Activated T-cell treated with anti-CD3 and anti-CD28 coated beads for 48 hours (primary cell): ENCODE results near the gene SACM1L.

ENCODE experiments used
- DNase-seq: peaks from one replicate; pipeline ENCODE4 v3.0.0-alpha.2; 2020; ENCODE audit warnings: low read depth

Gene SACM1L, protein sequence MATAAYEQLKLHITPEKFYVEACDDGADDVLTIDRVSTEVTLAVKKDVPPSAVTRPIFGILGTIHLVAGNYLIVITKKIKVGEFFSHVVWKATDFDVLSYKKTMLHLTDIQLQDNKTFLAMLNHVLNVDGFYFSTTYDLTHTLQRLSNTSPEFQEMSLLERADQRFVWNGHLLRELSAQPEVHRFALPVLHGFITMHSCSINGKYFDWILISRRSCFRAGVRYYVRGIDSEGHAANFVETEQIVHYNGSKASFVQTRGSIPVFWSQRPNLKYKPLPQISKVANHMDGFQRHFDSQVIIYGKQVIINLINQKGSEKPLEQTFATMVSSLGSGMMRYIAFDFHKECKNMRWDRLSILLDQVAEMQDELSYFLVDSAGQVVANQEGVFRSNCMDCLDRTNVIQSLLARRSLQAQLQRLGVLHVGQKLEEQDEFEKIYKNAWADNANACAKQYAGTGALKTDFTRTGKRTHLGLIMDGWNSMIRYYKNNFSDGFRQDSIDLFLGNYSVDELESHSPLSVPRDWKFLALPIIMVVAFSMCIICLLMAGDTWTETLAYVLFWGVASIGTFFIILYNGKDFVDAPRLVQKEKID

DNA sequence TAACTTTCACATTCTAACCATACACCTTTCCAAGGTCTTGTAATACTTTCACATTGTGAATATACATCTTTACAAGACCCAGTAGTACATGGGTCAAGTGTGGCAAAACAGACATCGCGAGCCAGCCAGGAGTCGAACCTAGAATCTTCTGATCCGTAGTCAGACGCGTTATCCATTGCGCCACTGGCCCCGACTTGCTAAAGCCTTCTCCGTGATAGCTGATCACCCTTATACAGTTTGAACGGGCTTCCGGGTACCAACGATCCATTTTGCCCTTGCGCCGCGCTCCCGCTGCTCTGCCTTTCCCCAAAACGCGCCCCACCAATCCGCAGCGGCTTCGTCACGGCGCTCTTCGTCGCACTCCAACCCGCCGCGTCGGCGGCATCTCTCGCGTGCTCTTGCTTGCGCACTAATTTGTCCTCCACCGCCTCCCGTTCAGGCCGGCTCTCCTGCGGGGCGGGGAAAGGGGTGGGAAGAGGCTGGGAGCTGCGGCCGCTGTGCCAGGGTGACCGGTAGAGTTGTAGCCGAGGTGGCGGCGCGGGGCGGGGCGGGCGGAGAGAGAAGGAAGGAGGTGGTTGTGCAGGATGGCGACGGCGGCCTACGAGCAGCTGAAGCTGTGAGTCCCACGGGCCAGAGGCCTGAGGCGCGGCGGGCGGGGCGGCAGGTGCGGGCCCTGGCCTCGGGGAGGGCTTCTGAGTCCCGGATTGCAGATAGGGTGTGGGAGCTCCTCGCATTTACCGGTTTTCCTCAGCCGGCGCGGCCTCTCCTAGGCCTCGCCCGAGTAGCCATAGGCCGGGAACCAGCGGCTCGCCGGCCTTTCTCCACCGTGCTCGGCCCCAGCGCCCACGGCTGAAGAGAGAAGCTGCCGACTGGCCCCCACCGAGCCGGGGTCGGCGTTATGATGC lies at the start of gene SACM1L:
SACM1L (plus strand) TSS at position 515 of the 905 bp plus-strand sequence; CDS start at position 585, 70 bp downstream.
- peak; percentile 96 for DNase-seq

DNA sequence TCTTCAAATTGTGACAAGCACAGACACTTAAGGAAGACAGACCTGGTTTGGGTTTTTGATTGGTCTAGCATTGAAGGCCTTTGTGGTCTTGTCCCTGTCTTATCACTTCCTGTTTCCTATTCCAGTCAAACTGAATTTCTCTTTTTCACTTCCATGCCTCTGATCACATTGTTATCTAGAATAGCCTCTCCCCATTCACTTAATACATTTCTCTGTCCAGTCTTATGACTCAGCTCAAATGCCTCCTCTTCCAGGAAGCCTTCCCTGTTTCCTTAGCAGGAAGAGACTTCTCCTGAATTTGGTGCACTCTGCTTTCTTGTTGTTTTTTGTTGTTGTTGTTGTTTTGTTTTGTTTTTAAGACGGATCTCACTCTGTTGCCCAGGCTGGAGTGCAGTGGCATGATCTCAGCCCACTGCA lies 49.1 kb upstream of the SACM1L start:
- no peak for DNase-seq

DNA sequence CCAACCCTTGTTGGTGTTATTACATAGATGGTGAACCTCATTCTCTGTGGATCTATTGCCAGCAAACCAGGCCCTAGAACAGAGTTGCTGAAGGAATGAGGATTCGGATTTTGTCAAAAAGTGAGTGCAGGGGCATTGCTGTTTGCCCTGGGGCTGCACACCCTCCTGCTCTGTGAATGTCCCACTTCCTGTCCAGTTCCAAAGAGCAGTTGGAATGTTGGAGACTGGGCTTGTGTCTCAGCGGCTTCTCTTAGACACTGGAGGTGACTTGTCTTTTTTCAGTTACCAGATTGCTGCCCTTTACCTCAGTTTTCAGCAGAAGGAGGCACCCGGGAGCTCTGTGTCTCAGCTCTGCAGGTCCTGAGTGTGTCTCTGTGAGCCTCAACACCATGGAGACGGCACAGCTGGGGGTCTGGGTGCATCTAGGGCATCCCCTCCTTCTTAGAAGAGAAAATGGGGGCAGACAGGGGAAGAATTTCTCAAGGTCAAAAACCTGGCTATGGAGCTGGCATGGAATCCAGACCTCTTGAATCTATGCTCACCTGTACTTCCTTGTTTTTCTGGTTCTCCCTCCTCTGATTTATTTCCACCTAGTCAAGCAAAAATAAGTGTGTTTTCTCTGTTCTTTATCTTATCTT lies 48.4 kb upstream of the SACM1L start:
- DNase-seq = no peak

DNA sequence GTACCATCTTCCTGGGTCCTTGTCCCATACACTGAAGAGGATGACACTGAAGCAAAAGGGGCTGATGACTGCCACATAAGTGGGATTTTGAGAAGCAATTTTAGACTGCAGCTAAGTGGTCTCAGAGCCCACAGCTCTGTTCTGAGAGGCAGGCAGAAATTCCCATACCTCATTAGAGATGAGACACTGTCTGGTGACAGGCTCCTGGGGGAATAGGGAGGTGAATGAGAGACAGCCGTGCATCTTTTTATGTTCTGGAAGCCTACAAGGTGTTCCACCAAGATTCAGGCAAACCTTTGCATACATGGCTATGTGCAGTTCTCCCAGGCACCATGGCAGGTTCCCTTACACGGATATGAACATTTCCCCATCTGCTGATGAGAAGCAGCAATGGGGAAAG lies 47.4 kb upstream of the SACM1L start:
- no peak for DNase-seq

DNA sequence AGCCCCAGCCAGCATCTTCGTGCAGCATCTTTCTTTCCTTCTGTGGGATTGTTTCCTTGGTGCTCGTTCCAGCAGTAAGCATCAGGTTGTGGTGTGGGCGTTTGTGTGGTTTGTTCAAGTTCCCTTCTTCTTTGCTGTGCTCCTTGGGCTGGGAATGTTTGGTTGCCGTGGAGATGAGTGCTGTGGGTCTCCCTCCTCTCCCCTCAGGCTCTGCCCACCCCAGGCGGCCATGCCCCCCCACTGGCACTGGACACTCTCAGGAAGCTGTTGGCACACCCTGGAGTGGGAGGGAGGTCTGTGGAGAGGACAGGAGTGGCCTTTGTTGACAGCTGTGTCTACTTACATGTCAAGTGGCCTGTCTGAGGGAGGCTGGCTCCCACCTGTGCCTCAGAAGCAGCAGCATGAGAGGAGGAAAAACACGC lies 46.5 kb upstream of the SACM1L start:
- DNase-seq = no peak

DNA sequence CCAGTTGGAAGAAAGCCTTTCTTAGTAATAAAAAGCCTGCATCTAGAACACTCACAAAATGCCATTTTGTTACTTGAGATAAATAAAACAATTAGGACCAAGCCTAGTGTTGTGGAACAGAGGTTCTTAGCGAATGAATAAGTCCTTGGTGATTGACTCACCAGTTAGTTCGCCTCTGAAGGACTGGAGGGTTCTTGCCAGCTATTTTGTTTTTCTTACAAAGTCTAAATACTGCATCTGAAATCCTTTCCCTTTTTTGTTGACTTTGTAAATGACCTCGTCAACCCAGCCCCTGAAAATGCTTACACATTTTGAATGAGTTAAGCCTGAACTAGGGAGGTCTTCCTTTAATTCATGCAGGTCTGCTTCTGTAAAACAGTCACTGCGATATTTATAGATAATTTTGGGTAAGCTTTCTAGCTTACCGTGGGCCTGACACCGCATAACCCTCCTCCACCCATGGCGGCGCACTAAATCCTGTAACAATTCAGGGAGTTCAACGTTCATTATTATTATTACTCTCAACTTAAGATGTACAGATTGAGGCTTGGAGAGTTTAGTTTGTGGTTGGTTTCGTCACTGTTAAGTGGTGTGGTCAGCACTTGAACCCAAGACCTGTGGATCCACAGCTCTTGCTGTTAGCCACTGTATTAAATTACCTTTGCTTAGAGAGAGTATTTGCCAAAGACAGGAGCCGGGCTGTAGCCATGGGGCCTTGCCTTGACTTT lies 45.0 kb upstream of the SACM1L start:
- DNase-seq = no peak

DNA sequence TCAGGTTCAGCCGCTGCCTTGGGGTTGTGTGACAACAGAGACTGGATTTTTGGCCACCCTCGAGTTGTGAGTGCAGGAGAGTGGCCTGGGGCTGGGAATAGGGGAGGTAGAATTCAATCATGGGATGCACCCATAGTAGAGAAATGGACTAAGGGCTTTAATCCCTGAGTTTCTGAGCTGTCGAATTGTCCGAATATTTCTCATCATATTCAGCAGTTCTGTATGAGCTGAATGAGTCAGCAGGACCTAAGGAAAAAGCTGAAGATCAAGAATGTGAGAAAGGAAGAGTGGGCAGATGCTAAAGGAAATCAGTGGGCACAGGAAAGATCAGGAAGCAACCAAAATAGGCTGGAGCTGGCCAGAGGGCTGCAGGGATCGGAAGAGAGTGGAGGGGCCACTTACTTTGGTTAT lies 44.4 kb upstream of the SACM1L start:
- no peak for DNase-seq

DNA sequence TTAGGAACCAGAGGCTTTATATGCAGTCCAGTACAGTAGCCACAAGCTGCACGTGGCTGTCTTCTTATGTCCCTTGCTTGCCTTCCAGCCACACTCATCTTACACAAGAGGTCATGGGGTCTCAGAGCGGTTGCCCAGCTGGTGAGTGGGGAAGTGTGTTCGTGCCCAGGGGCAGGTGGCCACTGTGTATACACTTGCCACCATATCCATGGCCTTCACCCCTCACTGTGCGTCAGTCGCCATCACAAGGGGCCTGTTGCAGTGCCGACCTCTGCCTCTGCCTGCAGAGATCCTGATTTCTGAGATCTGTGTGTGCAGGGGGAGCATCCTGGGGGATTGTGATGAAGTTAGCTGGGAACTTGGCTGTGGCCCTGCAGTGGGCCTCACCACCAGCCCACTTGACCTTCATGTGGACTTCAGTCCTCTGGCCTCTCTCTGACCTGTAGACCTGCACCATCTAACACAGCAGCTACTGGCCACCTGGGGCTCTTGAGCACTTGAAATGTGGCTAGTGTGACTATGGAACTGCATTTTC lies 43.1 kb upstream of the SACM1L start:
- DNase-seq = no peak

DNA sequence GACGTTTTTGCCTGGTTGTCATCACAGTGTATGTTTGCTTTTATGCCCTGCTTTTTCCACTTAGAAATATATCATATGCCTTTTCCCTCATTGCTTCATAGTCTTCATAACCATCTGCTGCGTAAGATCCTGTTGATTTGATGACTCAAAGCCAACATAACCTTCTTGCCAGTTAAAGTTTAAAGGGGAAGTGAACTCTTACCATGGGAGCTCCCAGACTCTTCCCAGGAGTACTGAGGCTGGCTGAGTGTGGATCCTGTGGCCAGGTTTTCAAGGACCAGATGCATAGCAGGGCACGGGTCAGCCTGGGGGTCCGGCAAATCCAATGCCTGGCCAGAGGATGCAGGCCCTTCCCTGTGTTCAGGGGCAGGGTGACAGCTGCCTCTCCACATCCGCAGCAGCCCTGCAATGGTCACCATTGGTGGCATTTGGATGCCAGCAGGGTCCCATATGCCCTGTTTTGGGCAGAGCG lies 42.0 kb upstream of the SACM1L start:
- DNase-seq = no peak

DNA sequence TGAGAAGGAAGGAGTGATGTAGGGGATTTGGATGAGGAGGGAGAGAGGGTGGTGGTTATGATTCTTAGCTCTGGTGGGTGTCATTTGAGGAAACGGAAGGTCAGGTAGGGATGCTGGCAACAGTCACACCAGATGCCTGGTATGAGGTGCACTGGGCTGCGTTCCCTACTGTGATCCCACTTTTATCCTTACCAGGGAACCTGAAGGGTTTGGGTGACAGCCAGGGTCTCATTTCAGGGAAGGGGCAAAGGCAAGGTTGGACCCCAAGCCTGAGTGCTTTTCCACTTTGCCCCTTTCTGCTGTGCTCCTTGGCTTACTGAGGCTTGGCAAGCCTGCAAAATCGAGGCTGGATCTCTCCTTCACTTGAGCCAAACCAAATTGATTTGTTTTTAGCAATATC lies 36.0 kb upstream of the SACM1L start:
- DNase-seq = no peak

DNA sequence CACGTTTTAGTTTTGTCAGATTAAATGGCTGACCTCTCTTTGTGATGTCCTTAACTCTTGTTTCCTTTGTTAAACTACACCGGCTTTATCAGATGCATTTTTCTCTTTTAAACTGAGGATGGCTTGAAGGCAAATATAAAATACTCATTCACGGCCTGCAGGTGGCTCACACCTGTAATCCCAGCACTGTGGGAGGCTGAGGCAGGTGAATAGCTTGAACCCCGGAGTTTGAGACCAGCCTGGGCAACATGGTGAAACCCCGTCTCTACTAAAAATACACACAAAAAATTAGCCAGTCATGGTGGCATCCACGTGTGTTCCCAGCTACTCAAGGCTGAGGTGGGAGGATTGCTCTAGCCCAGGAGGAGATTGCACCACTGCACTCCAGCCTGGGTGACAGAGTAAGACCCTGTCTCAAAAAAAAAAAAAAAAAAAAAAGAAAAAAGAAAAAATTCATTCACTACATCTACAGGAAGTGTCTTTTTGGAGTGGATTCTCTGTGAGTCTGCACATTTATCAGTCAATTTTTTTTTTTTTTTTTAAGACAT lies 34.7 kb upstream of the SACM1L start:
- DNase-seq = no peak

DNA sequence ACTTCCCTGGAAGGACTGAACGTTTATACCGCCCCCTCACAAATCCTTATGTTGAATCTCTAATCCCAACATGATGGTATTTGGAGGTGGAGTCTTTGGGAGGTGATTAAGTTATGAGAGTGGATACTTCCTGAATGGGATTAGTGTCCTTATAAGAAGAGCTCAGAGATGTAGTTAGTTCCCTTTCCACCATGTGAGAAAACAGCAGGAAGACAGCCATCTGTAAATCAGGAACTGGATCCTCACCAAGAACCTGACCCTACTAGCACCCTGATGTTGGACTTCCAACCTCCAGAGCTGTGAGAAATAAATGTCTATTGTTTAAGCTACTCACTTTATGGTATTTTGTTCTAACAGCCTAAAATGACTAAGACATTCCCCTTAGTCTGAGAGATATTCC lies 33.3 kb upstream of the SACM1L start:
- no peak for DNase-seq

DNA sequence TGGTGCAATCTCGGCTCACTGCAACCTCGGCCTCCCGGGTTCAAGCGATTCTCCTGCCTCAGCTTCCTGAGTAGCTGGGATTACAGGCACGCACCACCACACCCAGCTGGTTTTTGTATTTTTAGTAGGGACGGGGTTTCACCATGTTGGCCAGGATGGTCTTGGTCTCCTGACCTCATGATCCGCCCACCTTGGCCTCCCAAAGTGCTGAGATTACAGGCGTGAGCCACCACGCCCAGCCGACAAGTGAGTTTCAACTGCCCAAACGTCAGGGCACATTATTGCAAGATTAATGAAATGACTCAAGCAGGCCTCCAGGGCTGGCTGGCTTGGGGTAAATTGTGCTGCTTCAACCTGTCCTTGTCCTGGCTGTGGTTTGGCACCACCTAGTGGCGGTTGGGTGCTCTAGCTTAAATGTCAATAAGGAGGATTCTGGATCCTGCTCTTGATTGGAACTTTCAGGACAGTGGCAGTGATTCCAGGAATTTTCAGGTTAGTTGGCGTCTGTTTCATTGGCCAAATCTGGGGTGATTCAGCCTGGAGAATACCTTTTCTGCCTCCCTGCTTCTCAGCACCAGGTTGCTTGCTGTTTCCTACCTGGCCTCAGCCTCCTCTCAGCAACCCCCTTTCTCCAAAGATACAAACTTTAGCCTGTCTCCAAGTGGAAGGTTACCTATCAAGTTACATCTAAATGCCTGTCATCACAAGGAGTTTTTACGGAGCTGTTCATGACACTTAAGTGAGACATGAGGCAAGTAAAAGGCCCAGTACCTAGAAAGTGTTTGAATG lies 32.4 kb upstream of the SACM1L start:
- DNase-seq = peak; percentile 75

DNA sequence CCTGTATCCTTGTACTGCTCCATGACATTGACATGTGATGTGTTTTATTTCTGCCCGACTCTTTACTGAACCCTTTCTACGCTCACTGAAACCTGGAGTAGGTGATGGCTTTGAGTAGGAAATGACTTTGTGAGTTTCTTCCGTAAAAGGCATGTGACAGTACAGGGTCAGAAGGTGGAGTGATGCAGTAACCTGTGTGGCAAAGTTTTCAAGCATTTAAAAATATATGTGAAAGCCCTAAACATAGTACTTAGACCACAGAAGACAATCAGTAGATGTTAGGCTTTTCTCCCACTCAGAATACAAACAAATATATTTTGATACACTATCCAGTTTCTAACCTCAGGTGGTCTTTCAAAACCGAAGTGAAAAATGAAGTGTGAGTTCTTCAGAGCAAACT lies 31.3 kb upstream of the SACM1L start:
- no peak for DNase-seq

DNA sequence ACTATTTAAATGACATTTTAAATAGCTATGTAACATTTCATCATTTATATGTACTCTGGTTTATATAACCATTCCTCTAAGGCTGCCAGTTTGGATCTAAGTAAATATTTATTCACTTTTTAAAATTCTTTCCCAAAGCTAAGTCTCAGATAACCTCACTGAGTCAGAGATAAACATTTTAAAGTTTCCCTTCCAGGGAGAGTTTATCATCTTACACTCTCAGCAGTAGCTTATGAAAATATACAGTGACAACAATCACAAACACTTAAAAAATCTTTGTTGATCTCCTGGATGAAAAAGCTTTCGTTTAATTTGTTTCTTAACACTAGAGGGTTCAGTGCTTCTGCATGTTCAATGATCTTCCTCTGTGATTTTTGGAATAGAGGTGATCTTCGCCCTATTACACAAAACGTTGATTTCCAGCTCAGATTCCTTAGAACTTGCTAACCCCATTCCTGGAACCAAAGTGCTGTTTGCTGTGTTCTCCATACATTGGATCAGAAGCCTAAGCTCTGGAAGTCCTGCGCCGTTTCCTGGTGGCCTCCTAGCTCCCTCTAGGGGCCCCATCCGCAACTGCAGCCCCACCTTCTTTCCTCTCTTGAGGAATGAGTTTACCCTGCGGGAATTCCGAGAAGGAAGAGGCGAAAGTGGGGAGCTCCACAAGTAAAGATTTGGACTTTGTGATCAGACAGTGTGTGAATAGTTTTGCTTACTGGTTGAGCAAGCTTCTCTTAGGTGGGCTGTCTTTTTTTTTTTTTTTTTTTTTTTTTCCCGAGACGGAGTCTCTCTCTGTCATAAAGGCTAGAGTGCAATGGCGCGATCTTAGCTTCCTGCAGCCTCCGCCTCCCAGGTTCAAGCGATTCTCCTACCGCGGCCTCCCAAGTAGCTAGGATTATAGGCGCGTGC lies 29.3 kb upstream of the SACM1L start:
- DNase-seq = no peak

DNA sequence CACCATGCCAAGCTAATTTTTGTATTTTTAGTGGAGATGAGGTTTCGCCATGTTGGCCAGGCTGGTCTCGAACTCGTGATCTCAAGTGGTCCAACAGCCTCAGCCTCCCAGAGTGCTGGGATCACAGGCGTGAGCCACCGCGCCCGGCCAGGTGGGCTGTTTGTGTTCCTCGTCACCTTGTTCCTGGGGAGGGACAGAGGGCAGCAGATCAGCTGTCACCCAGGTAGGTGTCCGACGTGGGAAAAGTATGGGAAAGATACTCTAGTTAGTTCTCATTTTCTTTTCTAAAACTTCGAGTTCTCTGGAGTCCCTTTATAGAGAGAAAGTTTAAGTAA lies 28.7 kb upstream of the SACM1L start:
- no peak for DNase-seq

DNA sequence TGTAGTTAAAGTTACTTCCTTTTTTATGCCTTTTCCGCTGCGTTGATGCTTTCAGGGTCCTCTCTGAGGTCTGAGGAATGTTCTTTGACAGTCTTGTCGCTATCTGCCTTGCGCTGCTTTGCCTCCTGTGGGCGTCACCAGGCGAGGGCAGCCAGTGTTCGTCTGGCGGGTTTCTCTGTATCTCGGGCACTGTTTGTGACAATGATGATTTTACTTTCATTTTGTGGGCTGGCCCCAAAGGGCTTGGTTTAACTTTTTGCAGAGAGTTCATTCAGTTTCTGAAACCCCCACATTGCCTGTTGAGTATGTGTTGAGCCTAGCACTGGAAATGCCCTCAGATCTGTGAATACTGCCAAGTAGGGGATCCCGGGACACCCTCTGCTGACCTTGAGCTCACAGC lies 24.6 kb upstream of the SACM1L start:
- peak; percentile 59 for DNase-seq

DNA sequence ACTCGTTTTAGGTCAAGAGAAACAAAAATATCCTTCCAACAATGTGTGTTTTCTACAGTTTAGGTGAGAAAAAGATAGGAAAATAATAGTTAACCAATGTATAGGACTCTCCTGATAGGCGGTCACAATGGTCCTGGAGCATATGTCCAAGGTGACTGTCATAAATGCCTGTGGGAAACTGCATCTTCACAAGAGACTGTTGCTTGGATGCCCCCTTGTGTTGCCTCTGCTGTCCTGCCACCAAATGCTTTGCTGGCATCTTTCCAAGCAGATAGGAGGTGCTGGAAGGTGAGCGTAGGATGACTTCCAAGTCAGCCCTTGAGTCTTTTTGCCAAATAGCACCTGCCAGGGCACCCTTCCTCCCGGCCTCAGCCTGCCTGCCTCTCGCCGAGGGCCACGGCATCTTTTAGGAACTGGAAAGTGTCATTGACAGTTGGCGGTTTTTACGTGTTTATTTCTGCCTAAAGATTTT lies 24.1 kb upstream of the SACM1L start:
- DNase-seq = peak; percentile 40
